Endothelial cell (in vitro differentiated cells): Measurements from ENCODE around the gene BLOC1S1. TPM values are rescaled to one million over a fixed set of nuclear protein-coding genes. Genes with fewer than 3 reads are reported as not detected.

ENCODE experiments used
- DNase-seq: peaks from one replicate; pipeline ENCODE4 v3.0.0; 2021; ENCODE audit warnings: low spot score
- H3K27ac Mint-ChIP-seq: one replicate; pipeline ENCODE4 v1.8.0; 2021; ENCODE audit warnings: mixed read lengths, inconsistent platforms; ENCODE audit not compliant: unreplicated experiment
- H3K27me3 Mint-ChIP-seq: one replicate; pipeline ENCODE4 v1.8.0; 2021; ENCODE audit warnings: mild to moderate bottlenecking, moderate library complexity, mixed read lengths, inconsistent platforms; ENCODE audit not compliant: unreplicated experiment
- H3K36me3 Mint-ChIP-seq: one replicate; pipeline ENCODE4 v1.8.0; 2021; ENCODE audit warnings: mild to moderate bottlenecking, low read depth, mixed read lengths, inconsistent platforms; ENCODE audit not compliant: unreplicated experiment
- H3K4me1 Mint-ChIP-seq: one replicate; pipeline ENCODE4 v1.8.0; 2021; ENCODE audit warnings: mild to moderate bottlenecking, mixed read lengths, inconsistent platforms; ENCODE audit not compliant: unreplicated experiment
- H3K4me3 Mint-ChIP-seq: one replicate; pipeline ENCODE4 v1.8.0; 2021; ENCODE audit warnings: mild to moderate bottlenecking, mixed read lengths, inconsistent platforms; ENCODE audit not compliant: unreplicated experiment
- H3K9me3 Mint-ChIP-seq: one replicate; pipeline ENCODE4 v1.8.0; 2021; ENCODE audit warnings: mixed read lengths, inconsistent platforms; ENCODE audit not compliant: unreplicated experiment
- total RNA-seq: library from RNA; stranded (reverse); fragmentation: NEBNext Ultra II Directional; extraction: Animal tissue kit (Norgen Biotek cat#: 25700); gene quantifications from one replicate; pipeline ENCODE4 v1.2.1, GENCODE V29; 2021; ENCODE audit not compliant: unreplicated experiment
- TF ChIP-seq, protein P1 (sequence below): fragments of 200-600 bp; sonication (generic); IDR thresholded peaks from one replicate; pipeline ENCODE4 v1.5.0; 2021; ENCODE audit warnings: antibody characterized with exemption; ENCODE audit not compliant: unreplicated experiment

BLOC1S1 gene
- total RNA-seq, 1 donor from 2014 or later = 66.5 TPM

DNA sequence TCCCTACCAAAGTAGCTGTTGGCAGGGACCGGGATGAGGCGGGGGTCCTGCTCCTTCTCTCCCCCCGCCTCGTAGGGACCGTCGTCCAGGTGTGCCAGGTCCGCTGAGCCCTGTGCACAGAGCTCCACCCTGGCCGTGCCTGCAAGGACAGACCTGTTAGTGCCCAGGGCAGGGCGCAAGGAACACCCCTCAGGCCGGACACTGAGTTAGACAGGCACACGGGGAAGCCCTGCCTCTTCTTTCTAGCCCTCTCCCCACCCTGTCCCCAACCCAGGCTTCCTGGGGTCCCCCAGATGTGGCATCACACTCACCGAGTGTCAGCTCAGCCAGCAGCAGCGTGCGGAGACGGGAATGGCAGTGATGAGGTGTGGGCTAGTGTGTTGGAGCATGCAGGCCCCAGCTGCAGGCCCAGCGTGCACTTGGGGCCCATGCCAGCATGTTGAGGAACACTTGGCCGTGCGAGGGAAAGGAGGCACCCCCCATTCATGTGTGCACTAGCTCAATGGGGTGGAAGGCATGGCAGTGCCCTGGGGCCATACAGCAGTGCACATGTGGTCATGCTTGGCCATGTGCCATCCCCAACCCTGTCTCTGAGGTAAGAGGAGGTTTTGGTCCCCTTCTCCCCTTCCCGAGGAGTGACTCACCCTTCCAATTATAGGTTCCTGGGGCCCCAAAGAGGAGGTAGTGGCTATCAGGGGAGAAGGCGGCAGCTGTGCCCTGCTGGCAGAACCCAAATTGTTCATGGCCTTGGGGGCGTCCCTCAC lies 15.4 kb upstream of the BLOC1S1 start:
- no peak for DNase-seq
- H3K4me3 Mint-ChIP-seq = no peak overlapping the region
- no peaks in the 10 kb centered on the region for H3K4me1 Mint-ChIP-seq
- H3K27ac Mint-ChIP-seq = no peak overlapping the region
- peaks cover 4% of the 10 kb centered on the region for H3K36me3 Mint-ChIP-seq
- H3K27me3 Mint-ChIP-seq = peaks cover 13% of the 10 kb centered on the region
- TF ChIP-seq, protein P1, sequence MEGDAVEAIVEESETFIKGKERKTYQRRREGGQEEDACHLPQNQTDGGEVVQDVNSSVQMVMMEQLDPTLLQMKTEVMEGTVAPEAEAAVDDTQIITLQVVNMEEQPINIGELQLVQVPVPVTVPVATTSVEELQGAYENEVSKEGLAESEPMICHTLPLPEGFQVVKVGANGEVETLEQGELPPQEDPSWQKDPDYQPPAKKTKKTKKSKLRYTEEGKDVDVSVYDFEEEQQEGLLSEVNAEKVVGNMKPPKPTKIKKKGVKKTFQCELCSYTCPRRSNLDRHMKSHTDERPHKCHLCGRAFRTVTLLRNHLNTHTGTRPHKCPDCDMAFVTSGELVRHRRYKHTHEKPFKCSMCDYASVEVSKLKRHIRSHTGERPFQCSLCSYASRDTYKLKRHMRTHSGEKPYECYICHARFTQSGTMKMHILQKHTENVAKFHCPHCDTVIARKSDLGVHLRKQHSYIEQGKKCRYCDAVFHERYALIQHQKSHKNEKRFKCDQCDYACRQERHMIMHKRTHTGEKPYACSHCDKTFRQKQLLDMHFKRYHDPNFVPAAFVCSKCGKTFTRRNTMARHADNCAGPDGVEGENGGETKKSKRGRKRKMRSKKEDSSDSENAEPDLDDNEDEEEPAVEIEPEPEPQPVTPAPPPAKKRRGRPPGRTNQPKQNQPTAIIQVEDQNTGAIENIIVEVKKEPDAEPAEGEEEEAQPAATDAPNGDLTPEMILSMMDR = no peak
- H3K9me3 Mint-ChIP-seq = no peaks in the 10 kb centered on the region

DNA sequence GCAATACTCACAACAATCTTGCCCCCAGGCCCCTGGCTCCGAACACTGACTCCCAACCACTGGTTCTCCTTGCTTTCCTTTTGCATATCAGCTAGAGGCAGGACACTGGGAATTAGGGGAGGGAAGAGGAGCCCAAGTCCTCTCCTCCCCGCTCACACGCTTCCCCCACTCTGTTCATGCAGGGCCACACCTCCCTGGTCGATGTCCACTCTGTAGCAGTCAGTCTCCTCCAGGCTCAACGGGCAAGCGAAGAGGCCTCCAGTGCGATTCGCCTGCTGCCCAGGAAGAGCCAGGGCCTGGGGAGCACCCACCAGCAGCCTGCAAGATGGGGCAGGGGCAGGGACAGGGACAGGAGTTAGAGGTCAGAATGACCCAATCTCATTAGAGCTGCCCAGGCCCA lies 13.0 kb upstream of the BLOC1S1 start:
- no peaks in the 10 kb centered on the region for H3K4me1 Mint-ChIP-seq
- H3K27ac Mint-ChIP-seq = no peak overlapping the region
- H3K9me3 Mint-ChIP-seq = no peaks in the 10 kb centered on the region
- H3K36me3 Mint-ChIP-seq = peaks cover 4% of the 10 kb centered on the region
- H3K4me3 Mint-ChIP-seq = no peak overlapping the region
- TF ChIP-seq, protein P1 = no peak
- DNase-seq = no peak
- peaks cover 16% of the 10 kb centered on the region for H3K27me3 Mint-ChIP-seq

DNA sequence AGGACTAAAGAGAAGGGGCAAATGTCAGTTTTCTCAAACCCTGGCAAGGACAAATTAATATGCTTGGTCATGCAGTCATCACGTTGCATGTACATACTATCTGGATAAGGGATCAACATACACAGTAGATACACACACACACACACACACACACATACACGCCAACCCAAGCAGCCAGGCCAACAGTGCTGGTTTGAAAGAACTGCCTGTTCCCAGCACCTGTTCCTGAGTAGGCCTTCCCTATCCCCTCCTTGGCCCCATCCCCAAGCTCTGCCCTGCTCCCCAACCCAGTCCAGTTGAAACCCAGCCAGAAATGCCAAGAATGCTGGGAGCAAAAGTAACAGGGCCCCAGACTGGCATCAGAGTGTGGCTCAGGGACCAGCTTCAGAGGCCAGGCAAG lies 12.6 kb upstream of the BLOC1S1 start:
- Mint-ChIP-seq H3K4me1 (peaks cover 3% of the 10 kb centered on the region), H3K4me3 (no peak overlapping the region), H3K9me3 (no peaks in the 10 kb centered on the region), H3K27ac (no peak overlapping the region), H3K27me3 (peaks cover 17% of the 10 kb centered on the region), H3K36me3 (peaks cover 4% of the 10 kb centered on the region)
- no peak for DNase-seq
- TF ChIP-seq, protein P1 = no peak

DNA sequence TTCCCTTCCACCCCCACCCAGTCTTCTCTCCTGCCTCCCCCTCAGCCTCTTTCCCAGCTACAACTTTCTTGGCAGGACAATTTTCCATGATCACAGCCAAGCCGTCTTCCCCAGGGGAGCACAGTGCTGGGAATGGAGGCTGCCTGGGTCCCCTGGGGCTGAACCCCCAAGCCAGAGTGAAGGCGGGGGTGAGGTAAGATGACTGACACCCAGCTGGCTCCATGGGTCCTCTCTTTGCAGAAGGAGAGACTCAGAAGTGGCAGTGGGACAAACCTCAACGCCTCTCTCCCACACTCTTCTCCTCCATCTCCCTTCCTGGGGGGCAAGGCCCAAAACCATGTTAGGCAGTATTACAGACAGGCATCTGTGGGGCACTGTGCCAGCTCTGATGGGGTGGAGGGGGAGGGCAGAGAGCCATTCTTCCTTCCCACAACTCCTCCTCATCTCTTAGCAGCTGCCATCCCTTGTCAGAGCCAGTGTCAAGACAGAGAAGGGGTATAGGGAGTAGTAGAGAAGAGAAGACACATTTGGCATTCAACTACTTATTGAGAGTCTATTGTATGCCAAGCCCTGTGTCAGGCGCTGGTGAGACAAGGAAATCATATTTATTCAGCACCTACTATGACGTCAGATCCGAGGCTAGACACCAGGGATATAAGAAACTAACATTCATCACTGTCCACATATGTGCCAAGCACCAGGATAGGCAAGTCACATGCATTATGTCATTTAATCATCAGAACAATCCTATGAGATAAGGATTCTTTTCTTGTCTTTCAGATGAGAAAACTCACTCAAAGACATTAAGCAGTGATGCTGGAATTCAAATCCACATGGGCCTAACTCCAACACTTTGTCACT lies 11.7 kb upstream of the BLOC1S1 start:
- DNase-seq = no peak
- Mint-ChIP-seq H3K27me3 (peaks cover 21% of the 10 kb centered on the region), H3K36me3 (peaks cover 7% of the 10 kb centered on the region), H3K4me1 (peaks cover 10% of the 10 kb centered on the region), H3K4me3 (no peak overlapping the region), H3K27ac (no peak overlapping the region), H3K9me3 (no peaks in the 10 kb centered on the region)
- TF ChIP-seq, protein P1 = no peak
